AML-193 (cell line): ENCODE data around the gene AZIN2.
"Not testable (repeated sequence)": the region's sequence is repeated elsewhere in the genome, so short reads cannot be mapped to it uniquely, and the experiment has no call there.

Experiments
- DNase-seq, 2 experiments: peaks; one replicate each; lab custom pipeline; 2025; lab: John Stamatoyannopoulos, UW

Gene AZIN2

DNA sequence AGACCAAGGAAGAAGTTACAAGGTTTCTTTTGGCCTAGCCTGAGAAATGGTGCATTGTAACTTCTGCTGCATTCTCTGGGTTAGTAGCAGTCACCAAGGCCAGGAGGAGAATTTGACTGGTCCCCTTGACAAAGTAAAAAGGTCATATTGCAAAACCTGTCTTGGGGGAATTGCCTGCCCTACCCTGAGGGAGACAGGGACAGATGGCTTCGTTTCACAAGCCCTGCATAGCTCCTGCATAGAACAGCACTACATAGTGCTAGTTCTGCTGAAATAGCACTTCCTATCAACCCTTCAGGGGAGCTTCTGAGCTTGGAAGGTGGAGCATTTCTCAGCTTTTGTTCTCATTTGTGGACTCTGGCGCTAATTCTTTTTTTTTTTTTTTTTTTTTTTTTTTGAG lies 23.9 kb upstream of the AZIN2 start:
- peak; percentile 19 to 31 for DNase-seq

DNA sequence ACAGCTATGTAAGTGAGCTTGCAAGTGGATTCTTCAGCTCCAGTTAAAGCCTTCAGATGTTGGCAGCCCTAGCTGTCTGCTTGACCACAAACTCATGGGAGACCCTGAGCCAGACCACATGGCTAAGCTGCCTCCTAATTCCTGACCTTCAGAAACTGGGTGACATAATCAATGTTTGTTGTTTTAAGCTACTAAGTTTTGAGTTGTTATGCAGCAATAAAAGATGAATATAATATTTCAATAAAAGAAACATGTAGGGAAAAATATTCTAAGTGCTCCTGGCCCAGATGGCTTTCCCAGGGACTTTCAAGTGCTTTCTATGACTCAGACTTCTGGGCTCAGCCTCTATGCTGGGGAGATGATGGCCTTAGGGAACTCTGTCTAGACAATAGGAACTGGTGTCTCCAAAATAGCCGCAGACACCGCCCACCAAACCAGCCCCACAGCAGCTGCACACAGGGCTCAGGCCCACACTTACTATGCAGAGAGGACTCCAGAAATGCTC lies 20.3 kb upstream of the AZIN2 start:
- no peak for DNase-seq

DNA sequence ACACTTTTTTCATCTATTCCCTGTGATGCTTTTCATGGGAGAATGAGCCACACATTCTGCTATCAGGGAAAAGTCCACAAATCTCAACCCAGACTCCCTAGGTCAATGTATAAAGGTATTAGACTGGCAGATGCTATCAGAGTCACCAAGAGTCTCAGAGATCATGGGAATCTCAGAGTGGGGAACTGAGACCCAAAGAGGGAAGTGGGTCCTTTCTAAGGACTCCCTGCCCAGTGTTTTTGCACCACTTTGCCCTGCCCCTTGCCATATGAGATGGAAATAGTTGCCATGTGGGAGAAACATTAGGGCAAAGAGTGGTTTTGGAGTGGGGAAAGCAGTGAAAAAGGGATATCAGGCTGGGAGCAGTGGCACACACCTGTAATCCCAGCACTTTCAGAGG lies 19.1 kb upstream of the AZIN2 start:
- DNase-seq, result no peak

DNA sequence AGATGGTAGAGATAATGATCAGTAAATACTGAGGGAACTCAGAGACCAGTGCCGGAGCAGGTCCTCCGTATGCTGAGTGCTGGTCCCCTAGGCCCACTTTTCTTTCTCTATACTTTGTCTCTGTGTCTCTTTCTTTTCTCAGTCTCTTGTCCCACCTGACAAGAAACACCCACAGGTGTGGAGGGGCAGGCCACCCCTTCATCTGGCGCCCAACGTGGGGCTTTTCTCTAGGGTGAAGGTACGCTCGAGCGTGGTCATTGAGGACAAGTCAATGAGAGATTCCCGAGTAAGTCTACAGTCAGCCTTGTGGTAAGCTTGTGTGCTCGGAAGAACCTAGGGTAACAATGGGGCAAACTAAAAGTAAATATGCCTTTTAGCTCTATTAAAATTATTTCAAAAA lies 16.7 kb upstream of the AZIN2 start:
- not testable (repeated sequence) for DNase-seq

DNA sequence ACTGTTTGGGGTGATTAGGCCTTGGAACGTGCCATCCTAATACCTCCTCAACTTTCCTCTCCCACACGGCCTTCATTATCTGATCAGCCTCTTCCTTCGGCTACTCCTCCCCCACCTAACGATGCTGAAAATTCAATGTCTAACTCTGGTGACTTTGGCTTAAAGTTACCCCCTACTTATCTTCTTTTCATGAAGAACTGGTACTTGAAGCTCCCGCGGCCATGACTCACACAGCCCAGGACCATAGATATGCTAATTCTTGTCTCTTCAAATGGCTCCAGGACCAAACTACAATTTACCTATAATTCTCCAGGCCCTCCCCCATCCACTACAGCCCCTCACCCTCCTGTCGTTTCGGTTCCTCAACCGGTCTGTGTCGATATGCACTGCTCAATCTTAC lies 15.7 kb upstream of the AZIN2 start:
- DNase-seq, result no peak

DNA sequence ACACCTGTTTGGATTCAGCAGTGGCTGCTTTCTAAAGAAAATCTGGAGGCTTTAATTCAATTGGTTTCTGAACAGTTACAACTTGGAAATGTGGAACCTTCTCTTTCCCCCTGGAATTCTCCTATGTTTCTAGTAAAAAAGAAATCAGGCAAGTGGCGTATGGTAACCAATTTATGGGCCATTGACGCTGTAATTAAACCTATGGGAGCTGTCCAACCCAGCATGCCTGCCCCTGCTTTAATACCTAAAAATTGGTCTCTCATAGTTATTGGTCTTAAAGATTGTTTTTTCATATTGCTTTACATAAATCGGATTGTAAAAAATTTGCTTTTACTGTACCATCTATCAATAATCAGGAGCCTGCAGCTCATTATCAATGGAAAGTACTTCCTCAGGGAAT lies 14.5 kb upstream of the AZIN2 start:
- not testable (repeated sequence) for DNase-seq

DNA sequence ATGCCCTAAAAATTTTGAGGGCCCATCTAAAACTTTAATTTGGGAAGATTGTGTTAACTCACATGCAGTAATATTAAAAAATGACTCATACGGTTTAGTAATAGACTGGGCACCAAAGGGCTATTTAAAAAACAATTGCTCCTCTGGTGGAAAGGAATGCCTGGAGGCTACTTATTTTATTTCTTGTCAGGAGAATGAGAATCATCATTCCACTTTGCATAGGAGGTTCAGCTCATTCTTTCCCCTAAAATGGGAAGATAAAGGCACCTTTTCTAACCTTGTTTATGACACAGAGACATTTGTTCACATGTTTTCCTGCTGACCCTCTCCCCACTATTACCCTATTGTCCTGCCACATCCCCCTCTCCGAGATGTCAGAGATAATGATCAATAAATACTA lies 12.8 kb upstream of the AZIN2 start:
- DNase-seq, result not testable (repeated sequence)

DNA sequence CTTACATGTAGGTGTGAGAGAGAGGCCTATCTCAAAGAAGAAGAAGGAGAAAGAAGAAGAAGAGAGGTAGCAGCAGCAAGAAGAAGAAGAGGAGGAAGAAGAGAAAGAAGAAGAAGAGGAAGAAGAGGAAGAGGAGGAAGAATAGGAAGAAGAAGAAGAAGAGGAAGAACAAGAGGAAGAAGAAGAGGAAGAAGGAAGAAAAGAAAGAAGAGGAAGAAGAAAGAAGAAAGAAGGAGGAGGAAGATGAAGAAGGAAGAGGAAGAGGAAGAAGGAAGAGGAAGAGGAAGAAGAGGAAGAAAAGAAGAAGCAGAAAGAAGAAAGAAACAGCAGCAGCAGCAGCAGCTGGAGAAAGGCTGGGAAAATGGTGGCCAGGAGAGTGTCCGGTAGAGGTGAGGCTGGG lies 10.3 kb upstream of the AZIN2 start:
- no peak for DNase-seq

DNA sequence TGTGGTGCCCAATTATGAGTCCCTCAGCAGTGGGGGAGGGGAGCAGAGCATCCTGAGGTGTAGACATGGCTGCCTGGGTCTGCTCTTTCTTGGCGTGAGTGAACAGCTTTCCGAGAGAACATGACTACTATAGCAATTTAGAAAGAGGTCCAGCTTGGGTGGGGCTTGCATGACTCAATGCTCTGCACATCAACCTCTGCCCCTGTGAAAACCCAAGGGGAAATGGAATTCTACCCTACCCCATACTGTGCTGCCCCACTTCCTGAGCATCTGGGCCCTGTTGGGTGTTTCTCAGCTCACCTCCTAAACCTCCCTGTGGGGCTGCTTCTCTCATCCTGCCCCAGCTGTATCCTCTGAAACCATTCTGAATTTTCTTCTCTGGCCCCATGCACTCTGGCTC lies 8.2 kb upstream of the AZIN2 start:
- DNase-seq, result no peak

DNA sequence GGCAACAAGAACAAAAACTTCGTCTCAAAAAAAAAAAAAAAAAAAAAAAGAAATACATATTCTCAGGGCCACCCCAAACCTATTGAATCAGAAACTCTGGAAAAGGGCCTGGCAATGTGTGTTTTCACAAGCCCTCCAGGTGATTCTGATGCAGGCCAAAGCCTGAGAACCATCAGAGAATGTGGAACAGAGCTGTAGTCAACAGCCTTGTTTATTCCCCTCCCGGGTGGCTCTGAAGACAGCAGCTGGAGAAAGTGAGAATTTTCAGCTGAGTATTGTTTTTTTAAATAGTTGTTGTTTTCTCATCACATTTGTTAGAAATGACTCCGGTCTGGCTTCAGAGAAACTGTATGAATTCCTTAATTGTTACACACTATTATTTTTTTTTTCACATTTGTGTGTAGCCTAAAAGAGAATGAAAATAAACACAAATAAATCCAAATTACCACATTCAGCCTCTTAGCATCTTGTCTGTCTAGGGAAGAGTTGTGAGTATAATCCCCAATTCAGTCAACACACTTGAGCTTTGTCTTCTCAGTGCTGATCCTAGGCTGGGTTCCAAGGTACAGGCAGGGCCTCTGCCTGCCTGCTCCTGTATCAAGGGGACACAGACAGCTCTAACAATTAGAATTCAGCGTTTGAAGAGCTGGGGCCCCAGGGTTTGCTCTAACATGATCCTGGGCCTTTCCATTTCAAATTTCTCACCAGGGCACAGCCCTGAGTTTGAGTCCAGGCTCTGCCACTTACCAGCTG lies 6.6 kb upstream of the AZIN2 start:
- DNase-seq, result no peak

DNA sequence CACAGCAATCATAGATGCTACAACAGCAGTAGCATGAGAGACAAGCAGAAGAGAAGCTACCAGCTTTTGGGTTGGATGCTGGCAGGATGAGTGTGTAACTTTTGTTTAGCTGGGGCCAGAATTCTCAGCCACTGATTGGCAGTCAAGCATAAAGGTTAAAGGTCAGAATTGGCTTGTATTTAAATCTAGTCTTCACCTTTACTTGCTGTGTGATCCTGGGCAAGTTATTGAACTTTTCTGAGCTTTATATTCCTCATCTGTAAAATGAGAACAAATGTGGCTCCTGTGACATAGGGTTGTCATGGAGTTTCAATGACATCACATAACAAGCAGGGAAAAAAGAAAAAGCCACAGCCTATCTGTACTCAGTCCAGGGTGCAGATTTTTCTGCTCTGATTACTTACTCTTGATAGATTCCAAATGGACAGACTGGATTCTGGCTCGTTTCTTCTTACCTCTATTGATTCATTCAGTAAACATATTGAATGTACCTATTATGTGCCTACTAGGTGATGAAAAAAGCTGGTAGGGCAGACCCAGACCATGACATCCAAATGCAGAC lies 2.8 kb upstream of the AZIN2 start:
- DNase-seq, result no peak

DNA sequence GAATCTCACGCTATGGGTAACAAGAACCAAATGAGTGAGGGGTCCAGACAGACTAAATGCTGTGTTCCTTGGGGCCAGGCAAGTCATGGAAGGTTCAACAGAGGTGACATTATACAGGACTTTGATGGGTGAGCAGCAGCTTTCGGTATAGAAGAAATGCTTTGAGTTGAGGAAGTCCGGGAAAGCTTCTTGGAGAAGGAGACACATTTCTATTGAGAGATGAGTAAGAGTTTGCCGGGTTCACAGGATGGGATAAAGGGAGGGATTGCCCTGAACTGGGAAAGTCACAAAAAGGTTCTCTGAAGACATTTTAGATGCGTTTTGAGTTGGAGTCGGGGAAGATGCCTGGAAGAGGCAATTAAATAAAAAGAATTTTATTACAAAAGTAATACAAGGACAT lies 580 bp upstream of the AZIN2 start:
- no peak for DNase-seq

DNA sequence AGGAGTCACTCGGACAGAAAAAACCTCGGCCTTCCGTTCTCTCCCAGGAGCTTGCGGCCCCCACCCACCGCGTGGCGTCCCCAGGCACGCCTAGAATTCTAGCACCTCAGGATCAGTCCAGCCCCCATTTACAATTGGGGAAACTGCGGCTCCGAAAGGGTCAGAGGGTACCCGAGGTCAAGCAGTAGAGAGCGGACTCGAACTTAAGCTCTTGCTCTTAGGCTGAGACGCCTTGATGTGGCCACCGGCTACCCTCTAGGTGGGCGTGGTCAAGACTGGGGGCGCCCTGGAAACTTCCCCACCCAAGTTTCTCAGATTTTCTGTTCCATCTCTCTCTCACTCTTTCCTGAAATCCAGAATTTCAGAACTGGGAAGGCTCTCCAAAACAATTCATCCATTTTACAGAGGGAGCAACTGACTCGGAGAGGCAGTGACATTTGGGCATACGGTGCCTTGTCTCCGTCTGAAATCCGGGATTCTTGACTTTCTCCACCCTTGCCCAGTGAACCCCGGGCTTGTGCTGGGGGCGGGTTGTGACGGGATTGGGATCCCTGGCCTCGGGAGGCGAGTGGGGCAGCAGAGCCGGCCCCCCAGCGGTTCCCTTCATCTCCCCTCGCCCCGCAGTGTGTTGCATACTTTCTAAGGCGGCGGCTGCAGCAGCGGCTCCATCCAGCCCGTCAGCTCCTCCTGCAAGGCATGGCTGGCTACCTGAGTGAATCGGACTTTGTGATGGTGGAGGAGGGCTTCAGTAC lies 777 bp downstream of the AZIN2 start:
- no peak for DNase-seq

DNA sequence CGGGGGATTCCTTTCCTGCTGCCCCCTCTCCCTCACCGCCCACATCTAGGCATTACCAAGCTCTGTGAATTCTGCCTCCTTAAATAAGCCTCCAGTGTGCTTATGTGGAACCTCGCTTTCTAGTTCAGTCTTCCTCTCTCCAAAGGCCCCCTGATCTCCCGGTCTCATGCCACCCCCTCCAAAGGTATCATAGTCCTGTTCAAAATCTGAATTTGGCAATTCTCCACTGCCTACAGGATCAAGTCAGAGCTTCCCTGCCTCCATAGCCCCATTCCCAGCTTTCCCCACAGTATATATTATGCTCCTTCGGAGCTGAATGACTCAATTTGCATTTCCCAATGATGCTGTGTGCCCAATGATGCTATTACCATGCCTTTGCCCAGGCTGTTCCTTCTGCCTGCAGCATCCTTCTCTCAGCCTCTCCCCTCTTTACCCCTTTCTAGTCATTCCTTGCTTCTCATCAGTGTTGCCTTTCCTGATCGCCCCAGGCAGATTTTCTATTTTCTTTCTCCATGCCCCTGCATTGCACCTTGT lies 1.7 kb downstream of the AZIN2 start:
- DNase-seq, result no peak

DNA sequence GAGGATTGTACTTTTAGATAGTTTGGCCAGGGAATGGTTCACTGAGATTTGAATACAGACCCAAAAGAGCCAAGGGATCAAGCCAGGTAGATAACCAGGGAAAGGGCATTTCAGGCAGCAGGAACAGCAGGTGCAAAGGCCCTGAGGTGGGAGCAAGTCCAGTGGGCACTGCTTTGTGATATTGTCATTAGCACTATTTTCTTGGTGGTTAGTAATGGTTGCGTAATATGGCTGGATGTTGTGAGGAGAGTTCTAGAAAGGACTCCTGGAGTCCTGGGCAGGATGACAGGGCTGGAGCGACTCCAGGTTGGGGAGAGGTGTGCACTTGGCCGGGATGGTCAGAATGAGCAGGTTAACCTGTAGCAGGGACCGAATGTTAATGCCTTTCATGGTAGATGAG lies 4.4 kb downstream of the AZIN2 start:
- DNase-seq, result no peak

DNA sequence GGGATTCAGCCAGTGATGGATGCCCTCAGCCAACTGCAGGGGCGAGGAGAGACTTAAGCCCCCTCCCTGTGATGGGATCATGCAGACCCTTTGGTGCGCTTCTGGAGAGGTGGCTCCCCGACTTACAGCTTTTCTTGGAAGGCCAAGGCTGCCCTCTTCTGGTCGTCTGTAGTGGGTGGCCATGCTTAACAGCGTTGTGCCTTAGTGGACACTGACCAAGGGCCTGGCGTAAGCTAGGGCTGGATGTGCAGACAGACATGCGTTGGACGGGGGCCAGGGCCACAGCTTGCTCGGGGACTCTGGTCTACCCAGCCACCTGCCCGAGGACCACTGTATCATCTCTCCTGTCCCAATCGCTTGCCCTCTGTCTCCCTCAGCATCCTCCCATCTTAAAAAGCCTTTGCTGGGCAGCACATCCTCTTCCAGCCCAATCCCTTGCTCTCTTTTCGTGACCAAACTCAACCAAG lies 5.5 kb downstream of the AZIN2 start:
- DNase-seq, result peak; percentile 36 to 43

DNA sequence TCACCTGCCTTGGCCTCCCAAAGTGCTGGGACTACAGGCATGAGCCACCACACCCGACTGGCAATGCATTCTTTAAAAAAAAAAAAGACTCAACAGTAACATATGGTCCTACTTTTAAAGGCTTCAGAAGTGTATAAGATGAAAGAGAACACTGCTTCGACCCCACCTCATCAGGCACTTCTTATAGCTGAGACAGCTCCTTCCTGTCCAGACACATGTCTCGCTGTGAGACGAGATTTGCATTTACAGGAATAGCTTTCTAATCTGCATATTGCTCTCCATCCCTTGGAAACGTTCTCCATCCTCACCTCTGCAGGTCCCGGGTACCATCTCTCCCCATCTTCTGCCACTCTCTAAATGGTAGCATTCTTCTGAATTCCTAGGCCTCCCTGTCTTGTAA lies 6.7 kb downstream of the AZIN2 start:
- no peak for DNase-seq

DNA sequence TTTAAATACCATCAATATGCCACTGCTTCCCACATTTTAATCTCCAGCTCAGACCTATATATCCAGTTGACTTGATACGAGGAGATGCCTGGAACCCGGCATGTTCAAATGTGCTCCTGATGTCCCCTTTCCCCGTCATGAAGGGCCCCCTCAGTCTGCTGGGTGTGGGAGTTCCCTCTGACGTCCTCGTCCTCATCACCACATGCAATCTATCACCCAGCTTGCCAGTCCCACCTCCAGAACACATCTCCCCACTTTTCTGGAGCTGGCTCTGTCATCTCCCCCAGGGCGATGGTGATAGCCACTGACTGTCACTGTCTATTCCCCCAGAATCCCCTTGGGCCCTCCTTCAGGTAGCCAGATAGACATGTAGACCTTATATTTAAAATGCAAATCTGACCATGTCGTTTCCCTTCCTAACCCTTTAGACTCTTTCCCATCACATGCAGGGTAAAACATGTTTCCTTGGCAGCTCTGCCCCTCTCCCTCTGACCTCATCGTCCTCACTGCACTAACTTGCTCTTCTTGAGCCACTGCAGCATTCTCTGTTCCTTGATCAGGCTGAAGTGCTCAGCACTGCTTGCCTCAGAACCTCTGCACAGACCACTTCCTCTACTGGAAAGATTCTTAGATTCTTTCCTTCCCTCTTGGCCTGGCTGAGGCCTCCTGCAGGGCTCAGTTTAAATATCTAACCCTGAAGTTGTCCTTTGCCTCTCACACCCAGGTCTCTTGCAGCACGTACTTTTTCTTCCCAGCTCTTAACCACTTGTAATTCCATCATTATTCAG lies 7.4 kb downstream of the AZIN2 start:
- peak; percentile 59 to 69 for DNase-seq

DNA sequence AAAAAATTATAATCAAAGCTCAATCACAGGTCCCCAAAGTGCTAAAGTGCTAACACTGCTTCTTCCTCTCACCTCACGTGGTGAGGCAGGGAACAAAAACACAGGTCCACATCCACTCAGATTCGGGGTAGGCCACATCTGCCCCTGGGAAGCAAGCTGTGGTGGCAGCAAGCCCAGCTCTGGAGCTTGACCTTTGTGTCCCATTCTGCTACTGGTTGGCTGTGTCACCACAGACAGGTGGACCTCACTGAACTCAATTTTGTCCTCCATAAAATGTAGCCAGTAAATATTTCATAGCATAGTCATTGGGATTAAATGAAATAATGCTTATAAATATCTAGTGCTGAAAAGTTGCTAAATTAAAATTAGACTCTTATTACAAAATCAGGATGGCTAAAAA lies 8.5 kb downstream of the AZIN2 start:
- no peak for DNase-seq

DNA sequence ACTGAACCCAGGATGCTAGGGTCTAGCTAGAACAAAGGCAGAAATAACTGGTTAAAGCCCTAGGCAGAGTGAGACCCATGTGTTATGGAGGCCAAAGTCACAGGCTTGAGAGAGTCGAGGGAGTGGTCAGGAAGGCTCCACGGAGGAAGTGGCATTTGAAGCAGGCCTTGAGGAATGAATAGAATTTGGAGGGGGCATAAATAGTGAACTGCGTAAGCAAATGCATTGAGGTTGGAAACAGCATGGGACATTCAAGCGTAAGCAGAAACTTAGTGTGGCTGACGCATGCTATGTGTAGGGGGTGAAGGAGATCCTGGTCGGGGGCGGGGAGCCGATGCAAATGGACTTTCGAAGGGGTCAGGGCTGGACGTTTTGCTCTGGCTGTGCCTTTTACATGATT lies 11.5 kb downstream of the AZIN2 start:
- no peak for DNase-seq

DNA sequence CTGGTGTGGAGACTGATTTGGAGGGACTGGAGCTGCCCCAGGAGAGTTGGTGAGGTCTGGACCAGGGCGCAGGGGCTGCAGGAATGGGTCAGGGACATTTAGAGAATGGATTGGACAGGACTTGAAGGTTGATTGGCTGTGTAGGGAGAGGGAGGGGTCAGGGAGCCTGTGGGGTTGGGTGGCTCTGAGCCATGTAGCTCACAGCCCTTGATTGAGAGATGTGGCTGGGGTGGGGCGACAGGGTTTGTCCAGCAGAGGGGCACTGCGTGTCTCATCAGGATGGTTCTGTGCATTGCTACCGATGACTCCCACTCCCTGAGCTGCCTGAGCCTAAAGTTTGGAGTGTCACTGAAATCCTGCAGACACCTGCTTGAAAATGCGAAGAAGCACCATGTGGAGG lies 12.1 kb downstream of the AZIN2 start:
- no peak for DNase-seq

DNA sequence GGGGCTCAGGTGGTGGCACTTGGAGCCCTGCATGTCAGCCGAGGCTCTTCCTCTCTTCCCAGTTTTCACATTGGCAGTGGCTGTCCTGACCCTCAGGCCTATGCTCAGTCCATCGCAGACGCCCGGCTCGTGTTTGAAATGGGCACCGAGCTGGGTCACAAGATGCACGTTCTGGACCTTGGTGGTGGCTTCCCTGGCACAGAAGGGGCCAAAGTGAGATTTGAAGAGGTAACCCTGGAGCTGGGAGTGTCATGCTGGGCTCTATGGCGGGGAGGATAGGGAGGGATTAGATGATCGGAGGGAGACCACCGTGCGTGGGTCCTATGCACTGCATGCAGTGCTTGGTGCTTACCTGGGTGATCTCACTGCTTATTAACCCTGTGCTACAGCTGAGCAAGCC lies 13.5 kb downstream of the AZIN2 start:
- no peak for DNase-seq
